Keratinocyte (primary cell): Measurements from ENCODE around the gene PWWP2B. TPM values are rescaled to one million over a fixed set of nuclear protein-coding genes. Genes with fewer than 3 reads are reported as not detected.

Source experiments
- DNase-seq: peaks from one replicate; pipeline ENCODE4 v3.0.0-alpha.2; 2011; ENCODE audit warnings: low read depth, missing footprints, low spot score
- FAIRE-seq: peaks from 2 replicates; lab custom pipeline; 2011; peaks lifted over from hg19 to GRCh38; lab: Jason Lieb, UNC
- H2AFZ ChIP-seq: 2 replicates; pipeline ENCODE4 v1.6.0; 2012; ENCODE audit warnings: low read length, control low read depth, inconsistent platforms; ENCODE audit not compliant: control insufficient read depth
- H3K27ac ChIP-seq: 2 replicates; pipeline ENCODE4 v1.5.1; 2011; ENCODE audit warnings: low read length; ENCODE audit not compliant: control insufficient read depth, insufficient read depth
- H3K27me3 ChIP-seq: 3 replicates; pipeline ENCODE4 v1.6.0; 2011; ENCODE audit warnings: low read length; ENCODE audit not compliant: control insufficient read depth, insufficient read depth; ENCODE audit errors: extremely low read depth
- H3K36me3 ChIP-seq, 2 experiments: 2 replicates in 1 of 2; 3 replicates in 1 of 2; pipeline ENCODE4 v1.5.1; 2011; ENCODE audit warnings: low read length in 2 of 2, mild to moderate bottlenecking in 1 of 2; ENCODE audit not compliant: control insufficient read depth in 2 of 2, insufficient read depth in 2 of 2; ENCODE audit errors: extremely low read depth in 1 of 2
- H3K4me1 ChIP-seq: 3 replicates; pipeline ENCODE4 v1.5.1; 2011; ENCODE audit warnings: low read length; ENCODE audit not compliant: control insufficient read depth, insufficient read depth; ENCODE audit errors: extremely low read depth
- H3K4me2 ChIP-seq: 3 replicates; pipeline ENCODE4 v1.6.0; 2011; ENCODE audit warnings: low read depth, low read length; ENCODE audit not compliant: control insufficient read depth, insufficient read depth; ENCODE audit errors: extremely low read depth
- H3K4me3 ChIP-seq, 3 experiments: fragments of 200-600 bp in 1 of 3; sonication (generic) in 1 of 3; 2 replicates in 2 of 3; 3 replicates in 1 of 3; pipeline ENCODE4 v1.5.1; 2011 to 2016; ENCODE audit warnings: low read length in 3 of 3, mild to moderate bottlenecking in 3 of 3, control low read depth in 2 of 3, inconsistent platforms in 1 of 3, low read depth in 1 of 3, mixed read lengths in 1 of 3, mixed run types in 1 of 3, moderate library complexity in 1 of 3; ENCODE audit not compliant: control insufficient read depth in 2 of 3, insufficient read depth in 2 of 3; ENCODE audit errors: extremely low read depth in 1 of 3
- H3K79me2 ChIP-seq: 2 replicates; pipeline ENCODE4 v1.6.0; 2012; ENCODE audit warnings: low read length; ENCODE audit not compliant: control insufficient read depth, insufficient read depth
- H3K9ac ChIP-seq: 3 replicates; pipeline ENCODE4 v1.6.0; 2011; ENCODE audit warnings: low read length; ENCODE audit not compliant: control insufficient read depth, insufficient read depth; ENCODE audit errors: extremely low read depth
- H3K9me1 ChIP-seq: 3 replicates; pipeline ENCODE4 v1.6.0; 2011; ENCODE audit warnings: low read length; ENCODE audit not compliant: control insufficient read depth, insufficient read depth; ENCODE audit errors: extremely low read depth
- H3K9me3 ChIP-seq: 2 replicates; pipeline ENCODE4 v1.5.1; 2012; ENCODE audit warnings: low read depth, low read length; ENCODE audit not compliant: control insufficient read depth
- H4K20me1 ChIP-seq: 3 replicates; pipeline ENCODE4 v1.6.0; 2011; ENCODE audit warnings: low read length; ENCODE audit not compliant: control insufficient read depth, insufficient read depth; ENCODE audit errors: extremely low read depth
- CTCF ChIP-seq, 3 experiments: IDR thresholded peaks in 1 of 3; conservative IDR thresholded peaks in 1 of 3; optimal IDR thresholded peaks in 1 of 3; 2 replicates in 2 of 3; 3 replicates in 1 of 3; pipeline versions ENCODE3 to v1.5.1; 2011; ENCODE audit warnings: low read length in 3 of 3, mild to moderate bottlenecking in 3 of 3, moderate library complexity in 2 of 3, control low read depth in 1 of 3, inconsistent platforms in 1 of 3; ENCODE audit not compliant: insufficient read depth in 2 of 3; ENCODE audit errors: extremely low read depth in 1 of 3
- EZH2 ChIP-seq: IDR thresholded peaks from one replicate; pipeline ENCODE4 v1.6.1; 2012; ENCODE audit warnings: inconsistent platforms, mild to moderate bottlenecking, low read length, moderate library complexity
- dilution Hi-C: fragments of 300-500 bp; cut with MboI; formaldehyde crosslinking; loops from one replicate; pipeline ENCODE4 v1.7.0; 2020; ENCODE audit warnings: low sequenced_read_pairs; ENCODE audit not compliant: extremely low pct_ligation_motif_present
- polyA plus RNA-seq, 5 experiments: library from polyadenylated mRNA; depleted of rRNA in 3 of 5; stranded (reverse) in 3 of 5; stranded (forward) in 1 of 5; unstranded in 1 of 5; fragments of >200 nt; gene quantifications; 1 replicate in 1 of 5; 2 replicates in 3 of 5; 3 replicates in 1 of 5; pipeline versions ENCODE4 v1.2.1 to v1.2.3, GENCODE V29; 2011 to 2012; ENCODE audit warnings: missing spikeins in 2 of 5, low read depth in 1 of 5, low replicate concordance in 1 of 5

Gene PWWP2B
- polyA plus RNA-seq, 1 donor (not counting 4 experiments of a cell fraction or from before 2014, with no cell fraction given) = 3.1 TPM

GRCh38 chr10:132406181-132406580 is 9.2 kb downstream of the PWWP2B start:
- DNase-seq (no peak), FAIRE-seq (no peak)
- peaks cover 36% of the 10 kb centered on the region for H3K79me2 ChIP-seq
- TF ChIP-seq CTCF (optimal IDR thresholded peaks at IDR 0.05 in 1 of 3, IDR thresholded peaks at IDR 0.05 in 1 of 3, conservative IDR thresholded peaks at IDR 0.05 in 1 of 3; ENCODE audit: extremely low read depth in 1 of 3, insufficient read depth in 2 of 3, low read length in 3 of 3) (no peak), EZH2 (no peak)
- H3K9me1 ChIP-seq = no peaks in the 10 kb centered on the region
- H2AFZ ChIP-seq = no peak overlapping the region
- H3K4me1 ChIP-seq = peaks cover 29% of the 10 kb centered on the region
- dilution Hi-C loops = no loop called here
- H3K4me2 ChIP-seq = no peak overlapping the region
- H3K27me3 ChIP-seq = no peaks in the 10 kb centered on the region
- peaks cover 3 to 14% of the 10 kb centered on the region in 2 experiments for H3K36me3 ChIP-seq
- H3K27ac ChIP-seq = no peak overlapping the region
- H4K20me1 ChIP-seq = no peaks in the 10 kb centered on the region
- no peaks in the 10 kb centered on the region for H3K9me3 ChIP-seq
- no peak overlapping the region for H3K4me3 ChIP-seq
- no peak overlapping the region for H3K9ac ChIP-seq

- Histone ChIP-seq H3K79me2 (peaks cover 31% of the 10 kb centered on the region), H3K4me3 (no peak overlapping the region), H3K27ac (no peak overlapping the region), H3K27me3 (no peaks in the 10 kb centered on the region), H3K9ac (no peak overlapping the region), H3K9me3 (no peaks in the 10 kb centered on the region), H3K4me2 (no peak overlapping the region), H2AFZ (no peak overlapping the region), H3K36me3 (peaks cover 3 to 14% of the 10 kb centered on the region in 2 experiments), H4K20me1 (no peaks in the 10 kb centered on the region), H3K9me1 (no peaks in the 10 kb centered on the region), H3K4me1 (peaks cover 34% of the 10 kb centered on the region)
- TF ChIP-seq EZH2 = no peak
- no peak for TF ChIP-seq CTCF (optimal IDR thresholded peaks at IDR 0.05 in 1 of 3, IDR thresholded peaks at IDR 0.05 in 1 of 3, conservative IDR thresholded peaks at IDR 0.05 in 1 of 3; ENCODE audit: extremely low read depth in 1 of 3, insufficient read depth in 2 of 3, low read length in 3 of 3)
- no peak for FAIRE-seq
- DNase-seq = no peak
- dilution Hi-C loops = no loop called here
These were observed 9.8 kb downstream of the PWWP2B start for GRCh38 chr10:132406750-132407149.
